Stimulated activated CD8-positive, alpha-beta memory T cell treated with anti-CD3 and anti-CD28 coated beads, Interleukin-15, amount 100 ng/mL, for 1 hour (primary cell): ENCODE results near the gene TRABD2B.

Experiments used
- DNase-seq: peaks from one replicate; pipeline ENCODE4 v3.0.0-alpha.2; 2020; ENCODE audit warnings: low read depth

TRABD2B gene

DNA sequence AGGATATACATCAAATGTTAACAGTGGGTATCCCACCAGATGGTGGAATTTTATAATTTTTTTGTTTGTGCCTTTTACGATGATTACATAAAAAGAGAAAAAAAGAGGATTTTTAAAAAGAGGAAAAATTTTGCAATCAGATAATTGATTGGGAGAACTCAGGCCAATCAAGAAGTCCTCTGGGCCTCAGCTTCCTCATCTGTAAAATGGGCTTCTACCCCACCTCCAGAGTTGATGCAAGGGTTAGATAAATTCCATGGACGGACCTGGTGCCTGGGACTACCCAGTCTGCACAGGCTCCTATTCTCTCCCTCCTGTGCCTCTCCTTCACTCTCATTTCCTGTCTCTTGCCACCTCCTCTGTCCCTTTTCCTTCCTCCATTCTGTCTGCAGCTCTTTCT is 88.9 kb downstream of the TRABD2B start:
- no peak for DNase-seq

DNA sequence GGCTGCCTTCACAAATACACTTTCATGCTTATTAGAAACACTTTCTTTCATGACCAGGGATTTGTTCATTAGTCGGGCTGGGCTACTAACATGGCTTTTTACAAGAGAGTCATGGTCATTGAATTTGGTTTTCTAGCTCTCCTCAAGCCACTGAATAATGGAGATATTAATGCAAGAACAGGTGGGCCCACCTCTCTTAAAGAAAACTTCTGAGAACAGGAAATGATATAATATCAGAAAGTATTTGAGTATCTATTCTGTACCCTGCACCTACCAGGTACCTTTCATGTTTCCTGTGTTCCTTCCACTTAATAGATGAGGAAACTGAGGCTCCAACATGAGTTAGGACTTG is 90.0 kb downstream of the TRABD2B start:
- DNase-seq: no peak

DNA sequence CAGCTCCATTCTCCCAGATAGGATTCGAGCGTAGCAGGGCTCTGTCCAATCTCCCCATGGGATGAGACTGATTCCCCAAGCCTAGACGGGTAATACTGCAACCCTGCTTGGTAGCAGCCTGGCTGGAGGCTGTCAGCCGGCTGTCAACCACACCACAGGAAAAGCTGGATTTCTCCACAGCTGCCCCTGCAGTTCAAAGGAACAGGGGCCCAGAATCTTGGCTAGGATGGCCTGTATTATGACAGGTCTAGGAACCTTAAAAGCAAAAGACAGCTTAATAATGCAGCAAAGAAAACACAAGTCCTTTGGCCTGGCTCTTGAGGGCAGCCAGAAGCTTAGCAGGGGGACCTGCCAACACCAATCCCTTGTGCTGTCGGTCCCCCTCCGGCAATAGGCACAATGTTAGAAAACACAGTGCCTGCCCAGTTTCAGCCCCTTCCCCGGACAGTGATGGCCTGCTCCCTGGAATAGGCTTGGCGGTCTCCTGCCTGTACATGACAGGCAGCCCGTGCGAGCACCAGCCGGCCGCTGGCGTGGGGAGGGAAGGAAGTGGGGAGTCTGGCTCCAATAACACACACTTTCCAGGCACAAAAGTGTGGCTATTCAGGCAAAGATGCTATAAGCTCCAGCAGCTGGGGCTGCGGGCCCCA is 90.5 kb downstream of the TRABD2B start:
- no peak for DNase-seq

DNA sequence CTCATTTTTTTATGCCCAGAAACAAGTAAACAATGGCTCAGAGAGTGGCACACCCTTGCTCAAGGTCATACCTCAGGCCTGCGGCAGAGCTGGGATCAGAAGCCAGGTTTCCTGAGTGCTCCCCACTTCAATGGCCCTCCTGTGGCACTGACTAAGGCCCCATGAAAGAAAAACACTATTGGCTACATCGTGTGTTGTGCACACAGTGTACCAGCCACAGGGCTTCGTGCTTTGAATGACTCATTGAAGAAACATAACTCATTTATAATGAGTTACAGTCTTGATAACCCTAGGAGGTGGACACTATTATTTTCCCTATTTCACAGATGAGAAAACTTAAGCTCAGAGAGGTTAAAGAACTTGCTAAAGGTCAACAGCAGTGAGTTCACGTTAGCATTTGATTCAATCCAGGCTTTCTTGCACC is 91.2 kb downstream of the TRABD2B start:
- no peak for DNase-seq

GRCh38 chr1:47903723-47904122 is 93.5 kb downstream of the TRABD2B start:
- no peak for DNase-seq

- no peak for DNase-seq
Measured at GRCh38 chr1:47901001-47901575, 96.1 kb downstream of the TRABD2B start.

DNA sequence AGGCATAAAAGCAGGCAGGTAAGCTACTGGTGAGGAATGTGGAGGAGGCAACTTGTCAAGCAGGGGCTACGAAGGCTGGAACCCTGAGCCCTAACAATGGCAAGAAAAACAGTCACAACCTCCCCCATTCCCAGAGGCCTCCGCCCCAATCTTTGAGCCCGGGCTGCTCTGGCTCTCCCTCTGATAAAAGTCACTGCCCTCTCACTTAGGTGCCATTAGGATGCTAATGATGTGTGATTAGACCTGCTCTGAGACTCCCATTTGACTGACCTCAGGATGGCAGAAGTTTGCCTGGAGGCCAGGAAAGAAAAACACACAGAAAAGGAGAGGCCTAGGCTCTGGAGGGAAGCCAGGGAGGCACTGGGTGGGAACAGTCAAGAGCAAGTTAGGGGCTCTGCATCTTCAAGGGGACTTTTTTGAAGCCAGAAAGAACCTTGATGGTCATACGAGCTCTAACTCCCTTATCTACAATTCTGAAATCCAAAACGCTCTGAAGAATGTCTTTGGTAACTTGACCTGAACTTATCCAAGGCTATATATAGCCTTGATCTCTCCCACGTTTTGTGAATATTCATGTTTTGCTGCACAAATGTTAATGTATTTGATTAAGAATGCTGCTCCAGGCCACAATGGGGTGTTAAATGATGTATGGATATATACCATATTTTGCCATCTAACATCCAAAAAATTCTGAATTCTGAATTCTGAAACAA is 98.9 kb downstream of the TRABD2B start:
- DNase-seq: no peak

GRCh38 chr1:47895279-47896125 is 101.7 kb downstream of the TRABD2B start:
- no peak for DNase-seq

DNA sequence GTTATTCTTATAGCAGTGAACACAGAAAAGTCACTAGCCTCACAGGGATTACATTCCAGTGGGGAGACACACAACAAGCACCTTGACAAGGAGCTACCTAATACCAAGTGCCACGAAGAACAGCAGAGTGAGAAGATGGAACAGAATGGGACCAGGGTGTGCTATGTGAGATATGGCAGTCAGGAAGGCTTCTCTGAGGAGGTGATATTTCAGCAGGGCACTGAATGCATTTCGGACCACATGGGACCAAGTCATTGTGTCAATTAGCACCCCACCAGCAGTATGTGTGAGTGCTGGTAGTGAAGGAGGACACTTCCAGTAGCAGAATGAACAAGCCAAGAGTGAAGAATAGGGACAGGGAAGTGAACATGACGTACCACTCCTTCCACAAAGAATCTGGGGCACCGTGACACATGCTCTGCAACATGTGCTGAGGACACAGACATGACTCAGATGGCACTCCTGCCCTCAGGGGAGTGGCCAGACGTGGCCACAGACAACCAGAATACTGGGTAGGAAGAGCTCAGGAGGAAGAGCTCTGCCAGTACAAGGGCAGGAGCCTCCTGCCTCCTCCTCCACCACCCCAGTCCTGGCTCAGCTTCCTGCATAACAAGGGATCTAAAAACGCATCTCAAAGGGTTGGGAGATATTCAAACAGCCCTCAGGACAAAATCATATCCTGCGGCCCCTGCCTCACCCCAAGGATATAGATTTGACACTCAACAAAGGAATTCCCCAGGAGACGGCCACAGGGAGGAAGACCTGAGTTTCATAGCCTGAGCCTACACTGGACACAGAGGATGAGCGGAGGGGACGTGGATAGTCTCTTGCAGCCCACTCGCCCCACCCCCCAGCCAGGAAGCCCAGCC is 102.5 kb downstream of the TRABD2B start:
- DNase-seq: no peak

- DNase-seq: no peak
Measured at GRCh38 chr1:47893412-47893811, 103.8 kb downstream of the TRABD2B start.

GRCh38 chr1:47890779-47891178 is 106.4 kb downstream of the TRABD2B start:
- no peak for DNase-seq

DNA sequence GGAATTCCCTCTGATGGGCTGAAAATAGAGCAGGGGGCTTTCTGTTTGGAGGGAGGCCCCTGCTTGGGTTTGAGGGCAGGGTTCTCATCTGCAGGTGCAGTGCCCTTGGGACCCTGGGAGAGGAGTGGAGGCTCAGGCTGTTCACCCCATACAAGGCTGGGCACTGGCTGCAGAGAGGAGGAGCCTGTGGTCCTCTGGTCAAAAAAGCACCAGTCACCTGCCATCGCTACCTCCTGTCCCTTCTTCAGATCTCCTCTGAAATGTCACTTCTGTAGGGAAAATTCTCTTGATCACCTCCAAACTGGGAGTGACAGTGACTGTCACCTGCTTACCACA is 108.9 kb downstream of the TRABD2B start:
- DNase-seq: no peak

- no peak for DNase-seq
Measured at GRCh38 chr1:47887475-47888293, 109.5 kb downstream of the TRABD2B start.

DNA sequence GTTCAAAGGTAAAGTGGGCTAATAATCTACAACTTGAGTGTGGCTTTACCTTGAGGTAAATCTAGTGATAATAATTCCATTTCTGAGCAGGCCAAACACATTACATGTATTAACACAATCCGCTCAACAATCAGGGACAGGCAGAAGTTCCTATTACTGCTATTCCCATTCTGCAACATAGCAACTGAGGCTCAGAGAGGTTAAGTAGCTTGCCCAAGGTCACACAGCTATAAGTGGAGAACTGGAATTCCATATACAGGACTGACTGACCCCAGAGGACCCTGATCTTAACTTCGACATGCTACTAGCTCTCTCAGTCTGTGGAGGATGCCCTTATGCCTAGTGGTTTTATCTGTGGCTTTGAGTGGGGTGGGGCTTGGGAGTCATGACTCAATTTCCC is 110.1 kb downstream of the TRABD2B start:
- no peak for DNase-seq

GRCh38 chr1:47886141-47886540 is 111.0 kb downstream of the TRABD2B start:
- no peak for DNase-seq

GRCh38 chr1:47885062-47885830 is 111.9 kb downstream of the TRABD2B start:
- no peak for DNase-seq

- no peak for DNase-seq
Measured at GRCh38 chr1:47883963-47884362, 113.2 kb downstream of the TRABD2B start.

DNA sequence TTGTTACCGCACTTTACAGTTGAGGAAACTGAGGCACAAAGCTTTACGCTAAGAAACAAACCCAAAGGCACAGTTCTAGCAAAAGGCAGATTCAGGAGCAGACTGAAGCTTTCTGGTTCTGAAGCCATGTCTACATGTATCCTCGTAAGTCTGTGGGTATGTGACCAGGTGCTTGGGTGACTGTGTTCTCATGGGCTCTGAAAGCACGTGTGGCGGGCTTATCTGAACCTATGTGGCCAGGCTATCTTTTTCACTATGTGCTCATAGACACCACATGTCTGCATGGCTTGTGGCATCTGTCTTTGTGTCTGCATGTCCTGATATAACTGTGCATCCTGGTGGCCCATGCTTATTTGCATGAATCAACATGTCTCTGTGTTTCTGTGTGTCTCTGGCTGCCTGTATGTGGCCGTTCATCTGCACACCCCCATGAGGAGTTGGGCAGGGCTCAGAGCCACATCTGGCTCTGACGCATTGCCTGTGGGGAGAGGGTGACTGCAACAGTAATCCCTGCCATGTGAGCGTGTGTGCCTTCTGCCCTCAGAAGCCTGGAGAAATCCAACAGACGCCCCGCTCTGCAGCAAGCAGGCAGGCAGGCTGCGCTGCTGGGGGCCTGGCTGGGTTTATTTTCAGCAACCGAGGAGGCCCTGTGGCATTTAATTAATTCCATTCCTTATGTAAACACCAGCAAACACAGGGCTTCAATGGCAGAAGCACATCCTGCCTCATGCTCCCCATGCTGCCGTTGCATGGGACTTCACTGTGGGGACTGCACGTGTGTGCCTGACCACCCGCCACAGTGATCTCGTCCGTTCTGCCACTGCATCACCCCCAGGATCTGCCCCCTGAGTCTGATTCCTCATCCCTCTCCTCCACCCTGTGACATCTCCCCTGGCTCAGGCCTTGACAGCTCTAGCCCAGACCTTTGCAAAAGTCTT is 115.4 kb downstream of the TRABD2B start:
- no peak for DNase-seq

GRCh38 chr1:47876587-47876963 is 120.6 kb downstream of the TRABD2B start:
- DNase-seq: no peak
